A549 (cell line): ENCODE results near the gene MUC5AC. TPM values are rescaled to one million over a fixed set of nuclear protein-coding genes. Genes with fewer than 3 reads are reported as not detected.

Source experiments
- ATAC-seq, 2 experiments: fragments of 200-7000 bp in 1 of 2; fragments of >200 bp in 1 of 2; cut with Nextera tagmentation in 1 of 2; cut with Tn5 transposase in 1 of 2; 3 replicates each; pipeline versions ENCODE4 v1.8.0 to v1.9.1; 2018 to 2020; ENCODE audit warnings: mild to moderate bottlenecking in 1 of 2, moderate library complexity in 1 of 2
- CTCF ChIA-PET: fragments of 300-600 bp; sonication (Branson Sonifier 250); formaldehyde crosslinking; extraction: SDS; loops from one replicate; lab custom pipeline; 2021; ENCODE audit warnings: antibody characterized with exemption, inconsistent platforms; lab: Yijun Ruan, JAX
- POLR2A ChIA-PET: fragments of 350-600 bp; formaldehyde crosslinking; extraction: SDS; loops from one replicate; lab custom pipeline; 2021; ENCODE audit warnings: antibody characterized with exemption, inconsistent platforms; lab: Yijun Ruan, JAX
- DNase-seq, 2 experiments: peaks; one replicate each; pipeline versions ENCODE4 v3.0.0 to v3.0.0-alpha.2; 2011 to 2016; ENCODE audit warnings: low read depth in 1 of 2, low spot score in 1 of 2
- FAIRE-seq: peaks from 2 replicates; lab custom pipeline; 2011; peaks lifted over from hg19 to GRCh38; lab: Jason Lieb, UNC
- H3K27ac ChIP-seq, 2 experiments: fragments of >200 bp; sonication (Bioruptor Twin); formaldehyde crosslinking; 3 replicates each; pipeline ENCODE4 v1.5.1; 2016 to 2017
- H3K4me1 ChIP-seq: fragments of >200 bp; sonication (Bioruptor Twin); formaldehyde crosslinking; 3 replicates; pipeline ENCODE4 v1.6.1; 2016
- H3K4me2 ChIP-seq: fragments of >200 bp; sonication (Bioruptor Twin); formaldehyde crosslinking; 3 replicates; pipeline ENCODE4 v1.6.1; 2016
- H3K4me3 ChIP-seq: fragments of >200 bp; sonication (Bioruptor Twin); formaldehyde crosslinking; 3 replicates; pipeline ENCODE4 v1.5.1; 2016
- H3K9me3 ChIP-seq: fragments of >200 bp; sonication (Bioruptor Twin); formaldehyde crosslinking; 3 replicates; pipeline ENCODE4 v1.6.1; 2016
- CBX8 ChIP-seq: fragments of 200-600 bp; sonication (generic); IDR thresholded peaks from 2 replicates; pipeline ENCODE4 v1.6.1; 2016
- CHD2 ChIP-seq: fragments of 150-350 bp; IDR thresholded peaks from 2 replicates; pipeline ENCODE4 v1.6.1; 2014; ENCODE audit warnings: low read length; ENCODE audit not compliant: partially characterized antibody
- EHF ChIP-seq: fragments of 250-450 bp; sonication (Bioruptor Pico); IDR thresholded peaks from 2 replicates; pipeline ENCODE4 v1.5.0; 2020; ENCODE audit warnings: mild to moderate bottlenecking
- FOSB ChIP-seq: fragments of 250-450 bp; sonication (Bioruptor Pico); IDR thresholded peaks from 2 replicates; pipeline ENCODE4 v1.5.0; 2020; ENCODE audit warnings: mild to moderate bottlenecking, moderate library complexity
- FOXS1 ChIP-seq: fragments of 250-450 bp; sonication (Bioruptor Pico); IDR thresholded peaks from 2 replicates; pipeline ENCODE4 v1.5.0; 2020; ENCODE audit warnings: mild to moderate bottlenecking, moderate library complexity
- GATA3 ChIP-seq: IDR thresholded peaks from 2 replicates; pipeline ENCODE4 v1.6.1; 2012; ENCODE audit warnings: borderline replicate concordance
- HEYL ChIP-seq: fragments of 250-450 bp; sonication (Bioruptor Pico); IDR thresholded peaks from 2 replicates; pipeline ENCODE4 v1.8.0; 2021; ENCODE audit warnings: mild to moderate bottlenecking, moderate library complexity
- HOXA7 ChIP-seq: fragments of 250-450 bp; sonication (Bioruptor Pico); IDR thresholded peaks from 2 replicates; pipeline ENCODE4 v1.5.0; 2020; ENCODE audit warnings: mild to moderate bottlenecking, moderate library complexity
- HOXB13 ChIP-seq: fragments of 250-450 bp; sonication (Bioruptor Pico); IDR thresholded peaks from 2 replicates; pipeline ENCODE4 v1.5.0; 2020; ENCODE audit warnings: low read depth, mild to moderate bottlenecking, moderate library complexity
- HOXB5 ChIP-seq: fragments of 250-450 bp; sonication (Bioruptor Pico); IDR thresholded peaks from 2 replicates; pipeline ENCODE4 v1.5.0; 2020; ENCODE audit warnings: mild to moderate bottlenecking, moderate library complexity
- JUN ChIP-seq, 2 experiments: fragments of >200 bp; sonication (Bioruptor Twin); formaldehyde crosslinking; IDR thresholded peaks; 2 replicates in 1 of 2; 3 replicates in 1 of 2; pipeline ENCODE4 v1.6.1; 2016 to 2017
- MYC ChIP-seq: IDR thresholded peaks from 2 replicates; pipeline ENCODE4 v1.6.1; 2012; ENCODE audit warnings: mild to moderate bottlenecking, inconsistent platforms, low read length, improper control_type of control experiment, borderline replicate concordance
- NPAS2 ChIP-seq: fragments of 250-450 bp; sonication (Bioruptor Pico); IDR thresholded peaks from 2 replicates; pipeline ENCODE4 v1.8.0; 2022; ENCODE audit warnings: mild to moderate bottlenecking, moderate library complexity, borderline replicate concordance
- POLR2A ChIP-seq: IDR thresholded peaks from 2 replicates; pipeline ENCODE4 v1.6.1; 2012; ENCODE audit warnings: mild to moderate bottlenecking, low read length
- RAD21 ChIP-seq, 2 experiments: fragments of >200 bp in 1 of 2; sonication (Bioruptor Twin) in 1 of 2; formaldehyde crosslinking in 1 of 2; IDR thresholded peaks in 1 of 2; conservative IDR thresholded peaks in 1 of 2; 2 replicates in 1 of 2; 3 replicates in 1 of 2; pipeline ENCODE4 v1.6.1; 2012 to 2018; ENCODE audit warnings: inconsistent platforms in 1 of 2
- RCOR1 ChIP-seq: fragments of 150-350 bp; IDR thresholded peaks from 2 replicates; pipeline ENCODE4 v1.6.1; 2014; ENCODE audit warnings: antibody characterized with exemption, low read length, low read depth
- RNF2 ChIP-seq: fragments of 200-600 bp; sonication (generic); IDR thresholded peaks from 2 replicates; pipeline ENCODE4 v1.6.1; 2016; ENCODE audit warnings: low read depth, mild to moderate bottlenecking, antibody characterized with exemption, moderate library complexity, borderline replicate concordance
- ZNF302 ChIP-seq: fragments of 250-450 bp; sonication (Bioruptor Pico); IDR thresholded peaks from 2 replicates; pipeline ENCODE4 v1.9.0; 2021; ENCODE audit warnings: inconsistent platforms, mild to moderate bottlenecking, moderate library complexity
- ZSCAN20 ChIP-seq: fragments of 250-450 bp; sonication (Bioruptor Pico); IDR thresholded peaks from 2 replicates; pipeline ENCODE4 v1.8.0; 2022; ENCODE audit warnings: mild to moderate bottlenecking, moderate library complexity
- WGBS: methylation state at CpG from one replicate; pipeline ENCODE4 v1.1.6; 2017; ENCODE audit errors: missing lambda C conversion rate; 5-methylcytosine and 5-hydroxymethylcytosine counted together
- polyA plus RNA-seq, 4 experiments: library from polyadenylated mRNA; depleted of rRNA in 3 of 4; stranded (reverse); fragments of >200 nt; fragmentation: RNase III in 1 of 4; extraction: RNeasy Plus Mini Kit Qiagen cat#74134 plus additional on column Dnase treatment in 1 of 4; gene quantifications; 2 replicates in 3 of 4; 3 replicates in 1 of 4; pipeline ENCODE4 v1.2.3, GENCODE V29; 2011 to 2017
- TF ChIP-seq, protein P1 (sequence below): fragments of >200 bp; sonication (Bioruptor Twin); formaldehyde crosslinking; IDR thresholded peaks from 3 replicates; pipeline ENCODE4 v1.6.1; 2016
- TF ChIP-seq, protein P2 (sequence below): fragments of 150-350 bp; IDR thresholded peaks from 2 replicates; pipeline ENCODE4 v1.6.1; 2014; ENCODE audit warnings: low read depth, mild to moderate bottlenecking, low read length
- TF ChIP-seq, protein P3 (sequence below): fragments of 450-650 bp; IDR thresholded peaks from 2 replicates; pipeline ENCODE4 v1.6.1; 2014; ENCODE audit warnings: antibody characterized with exemption
- TF ChIP-seq, protein P4 (sequence below): fragments of 250-450 bp; sonication (Bioruptor Pico); IDR thresholded peaks from 2 replicates; pipeline ENCODE4 v1.5.0; 2020; ENCODE audit warnings: low read depth, mild to moderate bottlenecking, moderate library complexity
- TF ChIP-seq, protein P5 (sequence below): IDR thresholded peaks from 2 replicates; pipeline ENCODE4 v1.6.1; 2012; ENCODE audit warnings: low read depth, borderline replicate concordance
- TF ChIP-seq, protein P6 (sequence below): fragments of >200 bp; sonication (Bioruptor Twin); formaldehyde crosslinking; IDR thresholded peaks from 3 replicates; pipeline ENCODE4 v1.5.1; 2016

MUC5AC gene
- polyA plus RNA-seq, 2 of the 4 experiments (the other 2 are of a cell fraction) = 0.18 to 7.4 TPM

DNA sequence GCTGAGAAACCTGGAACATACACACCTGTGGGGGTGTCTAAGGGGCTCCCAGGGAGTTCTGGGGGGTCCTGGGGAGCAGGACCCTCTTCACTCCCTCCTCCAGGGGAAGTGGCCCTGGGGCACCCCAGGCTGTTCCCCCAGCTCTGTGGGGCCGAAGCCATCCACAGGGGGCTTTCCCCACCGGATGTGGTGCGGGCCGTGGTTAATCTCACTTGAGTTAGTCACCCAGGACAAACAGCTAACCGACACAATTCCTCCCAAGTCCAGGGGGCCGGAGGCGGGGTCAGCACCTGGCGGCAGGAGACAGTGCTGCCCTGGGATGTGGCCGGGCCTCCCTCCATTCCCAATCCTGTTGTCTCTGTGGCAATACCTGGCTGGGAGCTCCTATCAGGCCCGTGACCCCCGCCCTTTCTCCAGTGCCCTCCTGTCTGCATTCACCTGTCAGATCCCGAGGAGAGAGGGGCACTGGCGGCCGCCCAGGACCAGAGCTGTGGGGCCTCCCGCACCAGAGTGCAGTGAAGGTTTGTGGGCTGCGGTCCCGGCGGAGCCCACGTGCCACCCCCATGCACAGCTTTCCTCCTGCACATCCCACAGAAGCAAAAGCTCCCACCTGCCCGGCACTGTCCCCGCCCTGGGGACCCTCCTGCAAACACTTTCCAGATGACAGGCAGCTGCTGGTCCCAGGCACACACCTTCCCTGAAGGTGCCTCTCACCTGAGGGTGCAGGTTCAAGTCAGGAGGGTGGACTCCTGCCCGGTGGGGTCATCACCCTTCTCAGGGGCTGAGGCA lies 5.2 kb upstream of the MUC5AC start (continued):
- TF ChIP-seq, protein P1, sequence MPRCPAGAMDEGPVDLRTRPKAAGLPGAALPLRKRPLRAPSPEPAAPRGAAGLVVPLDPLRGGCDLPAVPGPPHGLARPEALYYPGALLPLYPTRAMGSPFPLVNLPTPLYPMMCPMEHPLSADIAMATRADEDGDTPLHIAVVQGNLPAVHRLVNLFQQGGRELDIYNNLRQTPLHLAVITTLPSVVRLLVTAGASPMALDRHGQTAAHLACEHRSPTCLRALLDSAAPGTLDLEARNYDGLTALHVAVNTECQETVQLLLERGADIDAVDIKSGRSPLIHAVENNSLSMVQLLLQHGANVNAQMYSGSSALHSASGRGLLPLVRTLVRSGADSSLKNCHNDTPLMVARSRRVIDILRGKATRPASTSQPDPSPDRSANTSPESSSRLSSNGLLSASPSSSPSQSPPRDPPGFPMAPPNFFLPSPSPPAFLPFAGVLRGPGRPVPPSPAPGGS = peak; percentile 83; the same call in 2 of the 3 replicates
- TF ChIP-seq RAD21 (conservative IDR thresholded peaks at IDR 0.05 in 1 of 2, IDR thresholded peaks at IDR 0.05 in 1 of 2) (no peak), ZSCAN20 (CRISPR knock-in tag) (0 out of 2 replicates have a peak, but pooled peaks have one; percentile 21), MYC (no peak), CHD2 (no peak), RNF2 (no peak), RCOR1 (no peak), CBX8 (no peak), JUN (IDR thresholded peaks at IDR 0.05) (peak; percentile 46 to 72; a peak in 4 of 5 replicates)
- TF ChIP-seq, protein P2, sequence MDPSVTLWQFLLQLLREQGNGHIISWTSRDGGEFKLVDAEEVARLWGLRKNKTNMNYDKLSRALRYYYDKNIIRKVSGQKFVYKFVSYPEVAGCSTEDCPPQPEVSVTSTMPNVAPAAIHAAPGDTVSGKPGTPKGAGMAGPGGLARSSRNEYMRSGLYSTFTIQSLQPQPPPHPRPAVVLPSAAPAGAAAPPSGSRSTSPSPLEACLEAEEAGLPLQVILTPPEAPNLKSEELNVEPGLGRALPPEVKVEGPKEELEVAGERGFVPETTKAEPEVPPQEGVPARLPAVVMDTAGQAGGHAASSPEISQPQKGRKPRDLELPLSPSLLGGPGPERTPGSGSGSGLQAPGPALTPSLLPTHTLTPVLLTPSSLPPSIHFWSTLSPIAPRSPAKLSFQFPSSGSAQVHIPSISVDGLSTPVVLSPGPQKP = no peak
- TF ChIP-seq, protein P3, sequence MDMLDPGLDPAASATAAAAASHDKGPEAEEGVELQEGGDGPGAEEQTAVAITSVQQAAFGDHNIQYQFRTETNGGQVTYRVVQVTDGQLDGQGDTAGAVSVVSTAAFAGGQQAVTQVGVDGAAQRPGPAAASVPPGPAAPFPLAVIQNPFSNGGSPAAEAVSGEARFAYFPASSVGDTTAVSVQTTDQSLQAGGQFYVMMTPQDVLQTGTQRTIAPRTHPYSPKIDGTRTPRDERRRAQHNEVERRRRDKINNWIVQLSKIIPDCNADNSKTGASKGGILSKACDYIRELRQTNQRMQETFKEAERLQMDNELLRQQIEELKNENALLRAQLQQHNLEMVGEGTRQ = no peak

DNA sequence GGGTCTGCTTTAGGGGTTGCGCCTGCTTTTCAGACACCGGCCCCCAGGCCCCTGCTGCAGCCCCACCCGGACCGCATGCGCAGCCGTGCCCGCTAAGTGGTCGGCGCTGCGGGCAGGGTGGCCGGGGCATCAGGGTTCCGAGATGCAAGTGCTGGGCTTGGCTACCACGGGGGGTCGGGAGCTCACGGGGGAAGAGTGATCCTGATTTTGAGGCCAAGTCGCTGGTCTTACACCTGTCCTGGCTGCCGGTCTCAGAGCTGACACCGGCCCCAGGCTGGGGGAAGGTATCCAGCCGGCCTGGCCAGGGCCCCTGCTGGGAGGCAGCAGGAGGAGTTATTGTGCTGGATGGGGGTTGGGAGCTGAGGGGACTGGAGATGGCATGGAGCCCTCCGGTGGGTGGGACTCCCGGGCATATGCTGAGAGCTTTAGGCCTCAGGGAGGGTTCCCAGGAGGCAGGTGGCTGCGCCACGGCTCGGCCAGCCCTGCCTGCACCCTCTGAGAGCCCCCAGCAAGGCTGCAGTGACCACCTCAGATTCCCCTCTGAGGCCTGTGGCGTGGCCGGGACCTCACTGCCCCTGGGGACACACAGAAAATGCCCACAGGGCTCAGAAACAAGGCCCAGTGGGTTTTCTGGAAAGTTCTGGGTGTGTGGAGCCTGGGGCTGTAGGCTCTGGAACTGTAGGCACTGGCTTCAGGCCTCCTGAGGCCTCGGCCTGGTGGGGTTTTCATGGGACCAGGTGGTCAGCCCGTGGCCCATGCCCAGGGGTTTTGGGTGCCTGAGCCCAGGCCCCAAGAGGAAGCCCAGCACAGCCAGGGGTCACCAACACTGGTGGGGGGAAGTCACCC lies 4.4 kb upstream of the MUC5AC start:
- peak overlapping the region; percentile 97 to 99 for H3K27ac ChIP-seq
- peak; percentile 45 to 88 for DNase-seq
- TF ChIP-seq FOXS1 (CRISPR knock-in tag) = peak; percentile 18; the same call in 1 of the 2 replicates
- TF ChIP-seq, protein P4, sequence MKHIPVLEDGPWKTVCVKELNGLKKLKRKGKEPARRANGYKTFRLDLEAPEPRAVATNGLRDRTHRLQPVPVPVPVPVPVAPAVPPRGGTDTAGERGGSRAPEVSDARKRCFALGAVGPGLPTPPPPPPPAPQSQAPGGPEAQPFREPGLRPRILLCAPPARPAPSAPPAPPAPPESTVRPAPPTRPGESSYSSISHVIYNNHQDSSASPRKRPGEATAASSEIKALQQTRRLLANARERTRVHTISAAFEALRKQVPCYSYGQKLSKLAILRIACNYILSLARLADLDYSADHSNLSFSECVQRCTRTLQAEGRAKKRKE = no peak
- TF ChIP-seq, protein P5, sequence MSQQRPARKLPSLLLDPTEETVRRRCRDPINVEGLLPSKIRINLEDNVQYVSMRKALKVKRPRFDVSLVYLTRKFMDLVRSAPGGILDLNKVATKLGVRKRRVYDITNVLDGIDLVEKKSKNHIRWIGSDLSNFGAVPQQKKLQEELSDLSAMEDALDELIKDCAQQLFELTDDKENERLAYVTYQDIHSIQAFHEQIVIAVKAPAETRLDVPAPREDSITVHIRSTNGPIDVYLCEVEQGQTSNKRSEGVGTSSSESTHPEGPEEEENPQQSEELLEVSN = 0 out of 2 replicates have a peak, but pooled peaks have one; percentile 16
- TF ChIP-seq EHF = peak; percentile 70; the same call in 1 of the 2 replicates
- peak; percentile 62 for TF ChIP-seq HOXB5 (CRISPR knock-in tag)
- TF ChIP-seq GATA3 = peak; percentile 27; the same call in 1 of the 2 replicates
- TF ChIP-seq FOSB (CRISPR knock-in tag) = no peak
- peak; percentile 66; the same call in 1 of the 2 replicates for TF ChIP-seq ZNF302 (CRISPR knock-in tag)
- TF ChIP-seq POLR2A = peak; percentile 15; the same call in 1 of the 2 replicates
- no peak for TF ChIP-seq RCOR1
- TF ChIP-seq HEYL (CRISPR knock-in tag) = peak; percentile 8; the same call in 1 of the 2 replicates
- 0 out of 2 replicates have a peak, but pooled peaks have one; percentile 45 for TF ChIP-seq NPAS2 (CRISPR knock-in tag)
- TF ChIP-seq, protein P6, sequence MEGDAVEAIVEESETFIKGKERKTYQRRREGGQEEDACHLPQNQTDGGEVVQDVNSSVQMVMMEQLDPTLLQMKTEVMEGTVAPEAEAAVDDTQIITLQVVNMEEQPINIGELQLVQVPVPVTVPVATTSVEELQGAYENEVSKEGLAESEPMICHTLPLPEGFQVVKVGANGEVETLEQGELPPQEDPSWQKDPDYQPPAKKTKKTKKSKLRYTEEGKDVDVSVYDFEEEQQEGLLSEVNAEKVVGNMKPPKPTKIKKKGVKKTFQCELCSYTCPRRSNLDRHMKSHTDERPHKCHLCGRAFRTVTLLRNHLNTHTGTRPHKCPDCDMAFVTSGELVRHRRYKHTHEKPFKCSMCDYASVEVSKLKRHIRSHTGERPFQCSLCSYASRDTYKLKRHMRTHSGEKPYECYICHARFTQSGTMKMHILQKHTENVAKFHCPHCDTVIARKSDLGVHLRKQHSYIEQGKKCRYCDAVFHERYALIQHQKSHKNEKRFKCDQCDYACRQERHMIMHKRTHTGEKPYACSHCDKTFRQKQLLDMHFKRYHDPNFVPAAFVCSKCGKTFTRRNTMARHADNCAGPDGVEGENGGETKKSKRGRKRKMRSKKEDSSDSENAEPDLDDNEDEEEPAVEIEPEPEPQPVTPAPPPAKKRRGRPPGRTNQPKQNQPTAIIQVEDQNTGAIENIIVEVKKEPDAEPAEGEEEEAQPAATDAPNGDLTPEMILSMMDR = no peak
- TF ChIP-seq HOXB13 (CRISPR knock-in tag) = peak; percentile 87; the same call in 1 of the 2 replicates
- 0 out of 2 replicates have a peak, but pooled peaks have one; percentile 74 for TF ChIP-seq HOXA7
- TF ChIP-seq, all 56 proteins: peak for 11
- no peak for FAIRE-seq
- ATAC-seq = peak; percentile 31 to 40
- H3K9me3 ChIP-seq = peaks cover 6% of the 10 kb centered on the region; the same call in 1 of the 3 replicates
- ChIA-PET POLR2A (no interaction called here), CTCF (interaction anchor here (0.6 to 1.9 kb wide), 10 partner anchors 8 to 69 kb away, joined by 3 to 6 read pairs (median 4); no protein-coding TSS in a partner anchor)
- peak overlapping the region; percentile 23; the same call in 2 of the 3 replicates for H3K4me3 ChIP-seq
- peak overlapping the region; percentile 91 for H3K4me2 ChIP-seq
- peaks cover 69% of the 10 kb centered on the region for H3K4me1 ChIP-seq
- 25% methylated on average over 16 of the region's 28 CpGs for whole genome bisulfite sequencing
